Gastroesophageal sphincter (tissue), 3 donors: ENCODE results near the gene EPB41L4B.

Source experiments
- POLR2A ChIP-seq, 2 donors: fragments of 450-650 bp; IDR thresholded peaks; one replicate each; pipeline ENCODE4 v1.6.1; 2017; ENCODE audit warnings: antibody characterized with exemption in 2 of 2, mild to moderate bottlenecking in 2 of 2, moderate library complexity in 1 of 2
- POLR2AphosphoS5 ChIP-seq: sonication (generic); formaldehyde crosslinking; IDR thresholded peaks from one replicate; pipeline ENCODE4 v1.6.1; 2017; ENCODE audit warnings: antibody characterized with exemption
- TF ChIP-seq, protein P1 (sequence below), 4 experiments: fragments of 200-600 bp in 2 of 4; fragments of 450-650 bp in 2 of 4; sonication (generic) in 1 of 4; IDR thresholded peaks; one replicate each; pipeline ENCODE4 v1.5.1; 2017 to 2019; ENCODE audit warnings: antibody characterized with exemption in 4 of 4, mild to moderate bottlenecking in 2 of 4, moderate library complexity in 2 of 4

- TF ChIP-seq POLR2AphosphoS5 (no peak), POLR2A (IDR thresholded peaks at IDR 0.05) (no peak)
- TF ChIP-seq, protein P1, sequence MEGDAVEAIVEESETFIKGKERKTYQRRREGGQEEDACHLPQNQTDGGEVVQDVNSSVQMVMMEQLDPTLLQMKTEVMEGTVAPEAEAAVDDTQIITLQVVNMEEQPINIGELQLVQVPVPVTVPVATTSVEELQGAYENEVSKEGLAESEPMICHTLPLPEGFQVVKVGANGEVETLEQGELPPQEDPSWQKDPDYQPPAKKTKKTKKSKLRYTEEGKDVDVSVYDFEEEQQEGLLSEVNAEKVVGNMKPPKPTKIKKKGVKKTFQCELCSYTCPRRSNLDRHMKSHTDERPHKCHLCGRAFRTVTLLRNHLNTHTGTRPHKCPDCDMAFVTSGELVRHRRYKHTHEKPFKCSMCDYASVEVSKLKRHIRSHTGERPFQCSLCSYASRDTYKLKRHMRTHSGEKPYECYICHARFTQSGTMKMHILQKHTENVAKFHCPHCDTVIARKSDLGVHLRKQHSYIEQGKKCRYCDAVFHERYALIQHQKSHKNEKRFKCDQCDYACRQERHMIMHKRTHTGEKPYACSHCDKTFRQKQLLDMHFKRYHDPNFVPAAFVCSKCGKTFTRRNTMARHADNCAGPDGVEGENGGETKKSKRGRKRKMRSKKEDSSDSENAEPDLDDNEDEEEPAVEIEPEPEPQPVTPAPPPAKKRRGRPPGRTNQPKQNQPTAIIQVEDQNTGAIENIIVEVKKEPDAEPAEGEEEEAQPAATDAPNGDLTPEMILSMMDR (IDR thresholded peaks at IDR 0.05): no peak
These were observed 7.5 kb downstream of the EPB41L4B start for GRCh38 chr9:109313351-109313750.
